Activated CD4-positive, CD25-positive, alpha-beta regulatory T cell (primary cell): ENCODE data around the gene GPR157.
"Not testable (repeated sequence)": the region's sequence is repeated elsewhere in the genome, so short reads cannot be mapped to it uniquely, and the experiment has no call there.

ENCODE experiments used
- DNase-seq, 4 experiments: peaks; one replicate each; lab custom pipeline; 2025; lab: John Stamatoyannopoulos, UW

Gene GPR157, protein sequence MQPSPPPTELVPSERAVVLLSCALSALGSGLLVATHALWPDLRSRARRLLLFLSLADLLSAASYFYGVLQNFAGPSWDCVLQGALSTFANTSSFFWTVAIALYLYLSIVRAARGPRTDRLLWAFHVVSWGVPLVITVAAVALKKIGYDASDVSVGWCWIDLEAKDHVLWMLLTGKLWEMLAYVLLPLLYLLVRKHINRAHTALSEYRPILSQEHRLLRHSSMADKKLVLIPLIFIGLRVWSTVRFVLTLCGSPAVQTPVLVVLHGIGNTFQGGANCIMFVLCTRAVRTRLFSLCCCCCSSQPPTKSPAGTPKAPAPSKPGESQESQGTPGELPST

DNA sequence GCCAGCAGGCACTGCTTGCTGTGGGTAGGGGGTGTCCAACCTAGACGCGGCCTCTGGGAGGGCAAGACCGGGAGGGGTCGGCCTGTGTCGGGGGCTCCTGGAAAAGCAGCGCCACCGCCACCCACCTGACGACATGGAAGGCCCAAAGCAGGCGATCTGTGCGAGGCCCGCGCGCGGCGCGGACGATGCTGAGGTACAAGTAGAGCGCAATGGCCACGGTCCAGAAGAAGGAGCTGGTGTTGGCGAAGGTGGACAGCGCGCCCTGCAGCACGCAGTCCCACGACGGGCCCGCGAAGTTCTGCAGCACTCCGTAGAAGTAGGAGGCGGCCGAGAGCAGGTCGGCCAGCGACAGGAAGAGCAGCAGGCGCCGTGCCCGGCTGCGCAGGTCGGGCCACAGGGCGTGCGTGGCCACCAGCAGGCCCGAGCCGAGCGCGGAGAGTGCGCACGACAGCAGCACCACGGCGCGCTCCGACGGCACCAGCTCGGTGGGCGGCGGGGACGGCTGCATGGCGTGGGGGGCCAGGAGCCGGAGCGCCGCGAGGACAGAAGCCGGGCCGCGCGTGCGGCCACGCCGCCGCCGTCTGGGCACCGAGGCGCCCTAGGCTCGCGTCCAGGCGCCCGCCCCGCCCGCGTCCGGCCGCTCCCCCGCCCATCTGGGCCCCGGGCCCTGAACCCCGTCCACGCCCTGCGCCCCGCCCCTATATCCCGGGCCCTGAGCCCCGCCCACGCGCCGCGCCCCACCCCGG, at the start of gene GPR157:
Gene GPR157 (minus strand): TSS at position 583 of the 746 bp plus-strand sequence. CDS start 75 bp downstream, at position 508.
- peak; percentile 61 to 74 (median 68) for DNase-seq

DNA sequence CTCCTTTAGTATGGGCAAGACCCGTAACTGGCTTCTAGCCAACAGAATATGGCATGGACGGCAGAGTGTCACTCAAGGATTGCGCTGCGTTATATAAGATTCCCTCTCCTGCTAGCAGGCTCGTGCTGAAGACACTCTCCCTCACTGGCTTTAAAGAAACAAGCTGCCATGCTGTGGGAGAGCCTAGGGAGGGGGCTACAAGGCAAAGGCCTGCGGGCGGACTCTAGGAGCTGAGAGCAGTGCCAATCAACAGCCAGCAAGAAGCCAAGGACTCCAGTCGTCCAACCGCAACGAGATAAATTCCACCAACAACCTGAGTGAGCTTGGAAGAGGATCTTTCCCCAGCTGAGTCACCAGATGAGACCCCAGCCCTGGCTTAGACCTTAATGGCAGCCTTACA, 45.9 kb upstream of the GPR157 start:
- no peak for DNase-seq

DNA sequence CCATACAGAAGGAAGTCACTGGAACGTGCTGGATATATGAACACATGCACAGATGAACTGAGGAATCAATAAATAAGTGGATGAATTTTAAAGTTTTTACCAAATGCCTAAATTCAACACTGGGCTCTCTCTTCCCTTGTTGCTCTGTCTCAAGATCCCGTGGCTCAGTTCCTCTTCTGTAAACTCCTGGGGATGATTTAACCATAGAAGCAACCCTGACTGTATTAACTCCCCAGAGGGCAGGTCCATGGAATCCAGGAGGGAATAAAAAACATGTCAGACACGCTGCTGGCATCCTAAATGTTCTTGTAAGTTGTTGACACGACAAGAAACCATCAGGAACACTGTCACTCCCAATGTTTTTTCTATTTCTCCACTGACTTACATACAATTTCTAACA, 45.3 kb upstream of the GPR157 start:
- DNase-seq = no peak

DNA sequence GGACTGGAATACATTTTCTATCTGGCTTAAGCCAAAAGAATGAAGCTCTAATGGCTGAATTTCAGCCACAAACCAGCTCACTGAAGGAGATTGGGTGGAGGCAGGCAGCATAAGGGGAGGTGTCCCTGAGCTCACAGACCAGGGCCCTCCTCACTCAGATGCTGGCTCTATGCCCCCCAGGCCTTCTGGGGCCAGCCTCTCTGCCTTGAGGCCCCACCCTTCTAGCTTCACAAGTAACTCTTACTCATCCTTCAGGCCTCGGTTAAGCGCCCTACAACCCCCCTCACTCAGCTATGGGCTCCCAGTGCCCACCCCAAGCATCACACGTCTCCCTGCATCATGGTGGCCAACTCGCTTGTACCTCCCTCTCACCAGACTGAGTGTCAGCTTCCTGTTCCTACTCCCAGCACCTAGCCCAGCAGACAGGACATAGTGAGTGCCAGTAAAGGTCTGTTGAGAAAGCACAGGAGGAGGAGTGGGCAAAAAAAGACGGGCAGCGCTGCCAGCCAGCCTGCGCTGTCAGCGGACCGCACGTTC, 40.8 kb upstream of the GPR157 start:
- DNase-seq = no peak

DNA sequence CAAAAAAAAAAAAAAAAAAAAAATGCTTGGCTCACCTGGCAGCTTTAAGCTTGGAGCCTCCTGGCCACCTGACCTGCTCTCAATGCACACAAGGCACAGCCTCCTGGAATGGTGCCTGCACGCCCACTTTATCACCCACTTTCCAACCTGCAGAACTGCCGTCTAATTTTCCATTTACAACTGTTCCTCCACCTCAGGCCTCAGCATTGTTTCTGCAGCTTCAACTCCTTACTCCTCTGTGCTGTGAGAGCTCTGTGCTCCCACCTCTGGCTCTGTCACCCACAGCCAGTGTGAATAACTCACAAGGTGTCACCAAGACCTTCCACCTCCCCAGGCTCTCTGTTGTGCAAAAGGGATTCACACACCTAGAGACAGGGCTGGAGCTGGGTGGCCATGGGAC, 38.7 kb upstream of the GPR157 start:
- DNase-seq = no peak

DNA sequence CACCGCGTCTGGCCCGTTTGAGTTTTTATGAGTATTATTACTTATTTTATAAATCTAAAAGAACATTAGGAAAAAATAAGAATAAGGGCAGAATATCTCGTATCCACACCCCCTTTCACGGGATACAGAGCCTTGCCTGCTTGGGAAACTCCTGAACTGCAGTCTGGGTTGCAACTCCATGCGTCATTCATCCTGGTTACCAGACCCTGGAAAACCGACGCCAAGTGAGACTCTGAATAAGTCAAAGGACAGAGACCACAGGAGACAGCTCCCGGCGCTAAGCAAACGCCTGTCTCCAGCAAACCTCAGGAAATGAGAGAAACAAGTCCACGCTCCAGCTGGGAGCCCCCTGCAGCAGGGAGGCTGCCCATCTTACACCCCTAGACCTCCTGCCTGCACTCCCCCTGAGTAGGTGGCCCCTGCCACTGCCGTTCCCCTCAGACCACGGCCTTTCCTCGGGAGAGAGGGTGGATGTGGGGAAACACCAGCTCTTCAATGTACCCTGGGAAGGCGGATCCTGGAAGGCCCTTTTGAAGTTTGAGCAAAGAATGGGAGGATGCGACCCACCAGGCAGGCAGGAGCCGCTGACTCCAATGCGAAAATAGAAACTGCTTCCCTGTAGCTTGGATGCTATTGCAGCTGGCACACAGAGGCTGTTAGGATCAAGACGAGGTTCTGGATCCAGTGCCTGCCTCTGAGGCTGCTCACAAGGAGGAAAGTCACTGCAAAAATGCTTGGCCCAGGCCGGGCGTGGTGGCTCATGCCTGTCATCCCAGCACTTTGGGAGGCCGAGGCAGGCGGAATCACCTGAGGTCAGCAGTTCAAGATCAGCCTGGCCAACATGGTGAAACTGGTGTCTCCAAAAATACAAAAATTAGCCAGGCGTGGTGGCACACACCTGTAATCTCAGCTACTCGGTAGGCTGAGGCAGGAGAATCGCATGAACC, 37.7 kb upstream of the GPR157 start:
- DNase-seq = no peak

DNA sequence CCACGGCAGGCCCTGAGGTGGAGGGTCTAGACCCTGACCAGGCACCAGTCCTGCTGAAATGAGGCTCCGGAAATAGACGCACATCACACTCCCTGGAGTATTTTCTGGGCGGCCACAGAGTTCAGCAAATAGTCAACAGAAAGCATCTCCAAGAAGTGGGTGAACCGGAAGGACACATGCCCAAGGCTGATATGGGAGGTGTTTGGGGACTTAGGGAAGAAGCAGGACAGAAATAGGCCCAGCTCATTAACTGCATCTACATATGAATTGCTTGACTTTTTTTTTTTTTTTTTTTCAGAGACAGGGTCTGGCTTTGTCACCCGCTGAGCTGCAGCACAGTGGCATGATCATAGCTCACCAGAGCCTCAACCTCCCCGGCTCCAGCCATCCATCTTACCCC, 36.5 kb upstream of the GPR157 start:
- DNase-seq = no peak

DNA sequence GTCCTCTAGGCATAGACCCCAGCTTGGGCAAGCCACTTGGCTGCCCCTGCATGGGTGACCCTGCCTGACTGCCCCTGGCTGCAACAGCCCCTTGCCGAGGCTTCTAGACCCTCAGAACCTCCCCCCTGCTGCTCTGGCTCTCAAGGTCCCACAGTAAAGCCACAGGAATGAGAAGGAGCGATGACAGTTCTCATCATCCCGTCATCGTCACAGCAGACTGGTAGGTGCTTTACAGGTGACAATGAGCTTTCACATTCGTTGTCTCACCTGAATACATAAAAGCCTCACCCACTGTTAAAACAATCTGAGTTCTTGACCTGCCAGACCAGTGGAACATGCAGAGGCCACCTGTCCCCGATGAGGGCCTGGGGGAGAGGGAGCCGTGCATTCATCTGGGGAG, 36.0 kb upstream of the GPR157 start:
- no peak for DNase-seq

DNA sequence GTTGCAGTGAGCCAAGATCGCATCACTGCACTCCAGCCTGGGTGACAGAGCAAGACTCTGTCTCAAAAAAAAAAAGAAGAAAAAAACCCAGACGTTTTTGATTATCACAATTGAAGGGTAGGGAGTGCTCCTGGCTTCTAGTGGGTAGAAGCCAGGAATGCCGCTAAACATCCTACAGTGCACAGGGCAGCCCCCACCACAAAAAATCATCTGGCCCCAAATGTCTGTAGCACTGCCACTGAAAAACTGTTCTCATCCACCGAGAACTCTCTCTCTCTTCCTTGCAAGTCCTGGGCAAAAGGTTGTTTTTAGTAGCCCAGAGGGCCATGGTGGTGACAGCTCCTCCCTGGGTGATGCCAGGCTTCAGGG, 35.6 kb upstream of the GPR157 start:
- DNase-seq = no peak

DNA sequence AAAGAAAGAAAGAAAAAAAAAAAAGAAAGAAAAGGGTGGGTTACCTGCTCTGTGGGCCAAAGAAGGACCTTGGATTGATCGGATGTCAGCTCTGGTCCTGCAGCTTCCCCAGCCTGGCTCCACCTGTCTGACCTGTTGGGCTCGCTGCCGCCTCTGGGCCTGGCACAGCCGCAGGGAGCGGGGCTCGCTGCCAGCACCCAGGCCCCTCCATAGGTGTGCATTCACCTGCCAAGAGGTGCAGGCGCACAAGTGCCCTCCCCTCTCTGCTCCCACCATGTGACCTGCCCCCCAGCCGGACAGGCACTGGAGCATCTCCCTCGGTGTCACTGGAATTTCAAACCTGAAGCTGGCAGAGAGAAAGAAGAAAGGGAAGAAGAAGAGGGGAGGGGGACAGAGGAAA, 33.1 kb upstream of the GPR157 start:
- DNase-seq = no peak

DNA sequence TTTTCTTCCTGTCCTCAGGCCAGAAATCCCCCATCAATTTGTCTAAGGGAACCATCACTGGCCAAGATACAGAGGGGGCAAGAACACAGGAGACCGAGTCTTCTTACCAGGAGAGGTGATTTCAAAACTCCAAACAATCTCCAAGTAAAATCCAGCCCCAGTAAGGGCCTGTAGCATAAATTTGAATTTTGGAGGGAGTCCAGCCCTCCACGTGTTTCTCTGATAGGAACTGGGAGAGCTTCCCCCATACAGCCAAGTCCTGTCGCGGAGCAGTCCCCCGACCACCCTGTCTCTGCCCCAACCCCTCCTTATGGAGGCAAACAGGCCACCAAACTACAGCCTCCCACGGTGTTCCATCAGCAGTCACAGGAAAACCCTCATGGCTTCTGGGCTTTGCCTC, 32.4 kb upstream of the GPR157 start:
- DNase-seq = no peak

DNA sequence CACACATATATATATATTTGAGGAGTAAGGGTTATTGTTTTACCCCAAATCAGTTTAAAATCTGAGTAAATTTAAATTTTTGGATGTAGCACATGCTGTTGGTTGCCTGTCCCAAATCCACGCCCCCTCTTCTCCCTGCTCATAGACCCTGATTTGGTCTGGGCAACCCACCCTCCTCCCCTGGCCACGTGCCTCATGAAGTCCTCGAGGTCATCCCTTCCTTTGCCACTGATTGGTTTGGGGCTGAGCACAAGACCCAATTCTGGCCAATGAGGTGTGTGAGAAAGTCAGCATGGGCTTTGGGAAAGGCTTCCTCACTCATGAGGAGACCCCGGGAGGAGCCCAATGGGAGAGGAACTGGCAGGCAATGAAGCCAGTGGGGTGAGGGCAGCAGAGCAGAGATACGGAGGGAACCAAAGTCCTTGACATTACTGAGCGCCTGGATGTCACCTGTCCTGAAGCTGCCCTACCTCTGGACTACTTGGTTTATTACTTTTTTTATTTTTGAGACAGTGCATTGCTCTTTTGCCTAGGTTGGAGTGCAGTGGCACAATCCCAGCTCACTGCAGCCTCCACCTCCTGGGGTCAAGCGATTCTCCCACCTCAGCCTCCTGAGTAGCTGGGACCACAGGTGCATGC, 31.3 kb upstream of the GPR157 start:
- no peak for DNase-seq

DNA sequence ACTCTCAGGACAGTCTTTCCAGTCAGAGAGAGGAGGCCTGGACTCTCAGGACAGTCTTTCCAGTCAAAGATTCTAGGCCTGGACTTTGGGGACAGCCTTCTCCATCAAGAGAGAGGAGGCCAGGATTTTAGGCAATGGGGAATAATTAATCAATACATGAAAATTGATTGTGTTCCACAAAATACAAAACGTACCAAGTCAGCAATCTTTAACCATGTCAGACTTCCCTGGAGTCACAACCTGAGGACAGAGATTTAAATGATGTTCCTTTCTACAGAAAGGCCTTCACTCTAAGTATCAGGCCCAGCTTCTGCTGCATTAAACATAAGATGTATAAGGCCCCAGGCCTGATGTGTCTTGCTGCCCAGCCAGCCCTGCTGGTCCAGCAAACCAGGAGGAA, 27.0 kb upstream of the GPR157 start:
- no peak for DNase-seq

DNA sequence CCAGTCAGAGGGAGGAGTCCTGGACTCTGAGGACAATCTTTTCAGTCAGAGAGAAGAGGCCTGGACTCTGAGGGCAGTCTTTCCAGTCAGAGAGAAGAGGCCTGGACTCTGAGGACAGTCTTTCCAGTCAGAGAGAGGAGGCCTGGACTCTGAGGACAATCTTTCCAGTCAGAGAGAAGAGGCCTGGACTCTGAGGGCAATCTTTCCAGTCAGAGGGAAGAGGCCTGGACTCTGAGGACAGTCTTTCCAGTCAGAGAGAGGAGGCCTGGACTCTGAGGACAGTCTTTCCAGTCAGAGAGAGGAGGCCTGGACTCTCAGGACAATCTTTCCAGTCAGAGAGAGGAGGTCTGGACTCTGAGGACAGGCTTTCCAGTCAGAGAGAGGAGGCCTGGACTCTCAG, 26.5 kb upstream of the GPR157 start:
- DNase-seq = not testable (repeated sequence)

DNA sequence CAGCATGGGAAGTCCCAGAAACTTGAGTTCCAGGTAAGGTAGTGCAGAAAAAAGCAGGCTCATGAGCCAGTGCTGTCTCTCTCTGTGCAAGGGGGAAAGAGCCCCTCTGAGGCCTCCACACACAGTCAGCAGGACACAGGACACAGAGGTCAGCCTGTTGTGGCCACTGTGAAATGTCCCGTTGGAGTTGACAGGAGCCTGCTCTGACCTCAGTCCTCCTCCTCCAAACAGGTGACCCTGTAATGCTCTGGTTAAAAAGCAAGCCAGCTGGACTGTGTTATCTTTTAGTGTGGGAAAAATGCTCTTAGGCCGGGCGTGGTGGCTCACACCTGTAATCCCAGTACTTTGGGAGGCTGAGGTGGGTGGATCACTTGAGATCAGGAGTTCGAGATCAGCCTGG, 24.2 kb upstream of the GPR157 start:
- no peak for DNase-seq

DNA sequence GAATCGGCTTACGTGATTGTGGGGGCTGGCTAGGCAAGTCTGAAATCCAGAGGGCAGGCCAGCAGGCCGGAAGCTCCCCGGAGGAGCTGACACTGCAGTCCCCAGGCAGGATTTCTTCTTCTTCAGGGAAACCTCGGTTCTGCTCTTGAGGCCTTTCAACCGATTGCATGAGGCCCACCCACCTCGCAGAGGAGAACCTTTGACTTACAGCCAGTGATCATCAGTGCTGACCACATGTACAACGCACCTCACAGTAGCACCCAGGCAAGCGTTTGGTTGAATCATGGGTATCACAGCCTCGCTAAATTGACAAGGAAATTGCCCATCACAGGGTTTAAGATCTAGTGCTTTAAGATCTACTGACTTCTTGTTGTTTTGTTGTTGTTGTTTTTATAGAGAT, 23.6 kb upstream of the GPR157 start:
- DNase-seq = no peak

DNA sequence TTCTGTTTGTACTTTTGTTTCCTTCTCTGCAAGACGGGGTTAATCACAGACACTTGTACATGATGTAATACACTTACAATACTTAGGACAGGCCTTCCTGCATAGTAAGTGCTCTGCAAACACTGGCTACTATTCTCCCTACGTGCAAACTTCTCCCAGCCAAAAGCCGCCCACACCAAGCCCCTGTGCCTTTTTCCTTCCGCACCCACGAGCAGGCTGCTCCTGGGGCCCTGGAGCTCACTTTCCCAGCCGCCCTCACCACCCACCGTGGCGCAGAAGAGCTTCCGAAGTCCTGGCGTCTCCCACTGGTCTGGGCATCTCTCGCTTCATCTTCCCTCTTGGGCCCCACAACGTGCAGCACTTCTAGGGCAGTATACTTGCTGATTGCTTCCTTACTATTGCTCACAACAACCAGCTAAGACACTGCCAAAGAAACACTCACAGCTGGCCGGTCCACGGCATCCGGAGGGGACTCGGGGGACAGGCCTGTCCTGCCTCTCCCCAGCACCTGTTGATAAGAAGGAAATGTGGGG, 22.5 kb upstream of the GPR157 start:
- no peak for DNase-seq

DNA sequence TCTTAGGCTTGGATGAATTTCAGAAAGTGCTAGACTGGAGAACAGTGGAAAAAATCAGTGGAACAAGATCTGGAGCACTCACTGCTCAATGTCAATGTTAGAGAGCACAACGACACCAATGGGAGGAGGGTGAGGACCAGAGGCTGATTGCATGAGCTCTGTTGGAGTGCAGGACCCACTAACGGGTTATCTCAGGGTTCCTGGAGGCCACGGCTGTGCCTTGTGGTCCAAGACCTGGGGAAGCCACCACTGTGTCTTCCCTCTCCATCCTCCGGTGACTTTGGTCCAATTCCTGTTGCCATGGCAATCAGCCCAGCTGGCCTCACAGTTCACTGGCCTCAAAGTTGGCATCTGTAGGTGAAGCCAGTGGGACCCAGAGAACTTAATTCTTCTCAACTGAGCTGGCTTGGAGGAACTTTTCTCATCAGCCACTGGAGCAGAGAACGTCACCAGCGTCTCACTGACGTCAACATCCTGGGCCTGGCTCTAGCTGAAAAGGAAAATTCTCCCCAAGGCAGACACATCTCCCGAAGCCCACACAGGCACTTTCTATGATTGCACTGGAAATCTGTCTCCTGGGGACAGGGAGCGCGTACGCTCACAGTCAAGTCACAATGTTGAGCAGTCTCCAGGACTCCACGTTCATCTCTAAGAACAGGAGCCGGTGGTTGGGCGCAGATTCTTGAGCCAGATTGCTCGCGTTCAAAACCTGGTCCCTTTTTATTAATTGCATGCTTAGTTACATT, 21.9 kb upstream of the GPR157 start:
- no peak for DNase-seq

DNA sequence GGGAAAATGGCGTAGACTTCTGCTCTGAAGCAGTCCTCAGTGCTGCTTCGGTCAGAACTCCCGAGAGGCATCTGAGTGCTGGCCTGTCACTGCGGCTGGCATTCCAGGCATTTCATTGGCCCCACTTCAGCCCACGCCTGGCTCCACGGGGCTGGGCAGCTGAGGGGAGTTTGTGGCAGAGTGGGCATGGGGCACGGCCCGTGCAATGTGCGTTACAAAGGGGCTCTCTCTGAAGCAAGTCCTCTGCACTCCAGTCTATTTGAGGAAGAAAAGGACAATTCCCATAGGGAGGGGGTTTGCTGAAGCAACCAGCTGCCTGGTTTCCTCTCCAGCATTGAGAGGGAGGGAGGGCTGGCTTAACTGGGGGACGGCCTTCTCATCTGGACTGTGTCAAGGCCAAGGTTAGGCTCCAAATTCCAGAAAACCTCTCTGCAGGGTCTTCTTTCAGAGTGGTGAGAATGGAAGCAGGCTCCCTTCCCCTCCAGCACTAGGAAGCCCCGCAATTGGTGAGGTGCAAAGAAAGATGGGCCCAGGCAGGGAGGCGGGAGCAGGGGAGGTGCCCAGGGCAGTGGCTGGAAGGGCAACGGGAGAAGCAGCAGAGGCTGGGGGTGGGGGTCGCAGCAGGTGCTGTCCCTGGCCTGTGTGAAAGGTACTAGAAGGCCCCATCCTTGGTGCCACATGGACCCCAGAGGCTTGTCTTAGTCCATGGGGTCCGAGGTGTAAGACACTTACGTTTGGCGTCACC, 21.1 kb upstream of the GPR157 start:
- DNase-seq = no peak

DNA sequence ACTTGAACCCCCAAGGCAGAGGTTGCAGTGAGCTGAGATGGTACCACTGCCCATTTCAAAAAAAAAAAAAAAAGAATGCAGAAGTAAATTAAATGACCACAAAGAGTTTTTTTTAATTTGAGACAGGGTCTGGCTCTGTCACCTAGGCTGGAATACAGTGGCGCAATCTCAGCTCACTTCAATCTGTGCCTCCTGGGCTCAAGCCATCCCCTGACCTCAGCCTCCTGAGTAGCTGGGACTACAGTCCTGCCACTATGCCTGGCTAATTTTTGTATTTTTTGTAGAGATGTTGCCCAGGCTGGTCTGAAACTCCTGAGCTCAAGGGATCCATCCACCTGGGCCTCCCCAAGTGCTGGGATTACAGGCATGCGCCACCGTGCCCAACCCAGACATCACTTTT, 20.2 kb upstream of the GPR157 start:
- no peak for DNase-seq
